Inferior parietal cortex (tissue), 1 donor: ENCODE measurements around the gene TNRC6C.
"Not testable (repeated sequence)": the region's sequence is repeated elsewhere in the genome, so short reads cannot be mapped to it uniquely, and the experiment has no call there.

ENCODE experiments used
- DNase-seq: peaks from one replicate; pipeline ENCODE4 v3.0.0-alpha.2; 2016; ENCODE audit errors: extremely low spot score

The TNRC6C gene

GRCh38 chr17:78042542-78042941 is 84.0 kb downstream of the TNRC6C start:
- no peak for DNase-seq

- no peak for DNase-seq
Observed at GRCh38 chr17:78043031-78043430, 84.5 kb downstream of the TNRC6C start.

GRCh38 chr17:78044280-78044835 is 85.9 kb downstream of the TNRC6C start:
- DNase-seq = no peak

GRCh38 chr17:78045316-78045715 is 86.8 kb downstream of the TNRC6C start:
- no peak for DNase-seq

- no peak for DNase-seq
Observed at GRCh38 chr17:78046923-78047322, 88.4 kb downstream of the TNRC6C start.

GRCh38 chr17:78048346-78049292 is 90.1 kb downstream of the TNRC6C start:
- DNase-seq = no peak

- no peak for DNase-seq
Observed at GRCh38 chr17:78049609-78050008, 91.1 kb downstream of the TNRC6C start.

GRCh38 chr17:78051186-78051972 is 92.9 kb downstream of the TNRC6C start:
- no peak for DNase-seq

- DNase-seq = no peak
Observed at GRCh38 chr17:78053777-78054468, 95.4 kb downstream of the TNRC6C start.

- DNase-seq = no peak
Observed at GRCh38 chr17:78057113-78057740, 98.7 kb downstream of the TNRC6C start.

GRCh38 chr17:78058001-78058400 is 99.5 kb downstream of the TNRC6C start:
- DNase-seq = no peak

- DNase-seq = no peak
Observed at GRCh38 chr17:78058581-78058980, 100.1 kb downstream of the TNRC6C start.

GRCh38 chr17:78062596-78062995 is 104.1 kb downstream of the TNRC6C start:
- DNase-seq = no peak

GRCh38 chr17:78063489-78063888 is 105.0 kb downstream of the TNRC6C start:
- no peak for DNase-seq

GRCh38 chr17:78064708-78065107 is 106.2 kb downstream of the TNRC6C start:
- no peak for DNase-seq

- DNase-seq = not testable (repeated sequence)
Observed at GRCh38 chr17:78066976-78067375, 108.5 kb downstream of the TNRC6C start.

GRCh38 chr17:78069695-78070094 is 111.2 kb downstream of the TNRC6C start:
- DNase-seq = no peak

GRCh38 chr17:78072961-78073360 is 114.5 kb downstream of the TNRC6C start:
- DNase-seq = no peak

GRCh38 chr17:78075011-78075410 is 116.5 kb downstream of the TNRC6C start:
- no peak for DNase-seq

GRCh38 chr17:78075545-78075944 is 117.0 kb downstream of the TNRC6C start:
- DNase-seq = no peak

GRCh38 chr17:78079253-78079652 is 120.8 kb downstream of the TNRC6C start:
- no peak for DNase-seq
